Activated naive CD8-positive, alpha-beta T cell treated with anti-CD3 and anti-CD28 coated beads, Interleukin-2, amount 50 U/mL, for 16 hours (primary cell): ENCODE results near the gene PALM.

Experiments used
- DNase-seq: peaks from one replicate; pipeline ENCODE4 v3.0.0-alpha.2; 2020; ENCODE audit warnings: low read depth, low spot score

Gene PALM

GRCh38 chr19:778910-779653 is 70.3 kb downstream of the PALM start:
- no peak for DNase-seq

GRCh38 chr19:780935-781334 is 72.2 kb downstream of the PALM start:
- no peak for DNase-seq

GRCh38 chr19:781800-782184 is 73.1 kb downstream of the PALM start:
- no peak for DNase-seq

GRCh38 chr19:782185-782877 is 73.6 kb downstream of the PALM start:
- no peak for DNase-seq

- DNase-seq: no peak
Measured at GRCh38 chr19:782878-783668, 74.3 kb downstream of the PALM start.

GRCh38 chr19:784541-784940 is 75.8 kb downstream of the PALM start:
- DNase-seq: no peak

GRCh38 chr19:787536-787935 is 78.8 kb downstream of the PALM start:
- no peak for DNase-seq

GRCh38 chr19:788686-788982 is 79.9 kb downstream of the PALM start:
- no peak for DNase-seq

GRCh38 chr19:788983-789700 is 80.4 kb downstream of the PALM start:
- DNase-seq: no peak

- DNase-seq: no peak
Measured at GRCh38 chr19:789701-790060, 80.9 kb downstream of the PALM start.

GRCh38 chr19:791007-791566 is 82.4 kb downstream of the PALM start:
- DNase-seq: no peak

GRCh38 chr19:791567-792305 is 83.0 kb downstream of the PALM start:
- no peak for DNase-seq

GRCh38 chr19:792306-792885 is 83.7 kb downstream of the PALM start:
- no peak for DNase-seq

- DNase-seq: no peak
Measured at GRCh38 chr19:793806-794205, 85.1 kb downstream of the PALM start.

GRCh38 chr19:795073-795611 is 86.4 kb downstream of the PALM start:
- DNase-seq: no peak

- DNase-seq: no peak
Measured at GRCh38 chr19:795691-796581, 87.2 kb downstream of the PALM start.

- DNase-seq: peak; percentile 98
Measured at GRCh38 chr19:796692-797527, 88.2 kb downstream of the PALM start, which contains the start of gene PTBP1. Gene PTBP1 (plus strand): TSS chr19:797452. CDS start chr19:797498, 46 bp downstream.
